Inflammatory macrophage treated with lipopolysaccharide for 4 hours (primary cell): ENCODE results near the gene SORT1.

Experiments used
- DNase-seq: peaks from one replicate; pipeline ENCODE4 v3.0.0-alpha.2; 2020

The SORT1 gene

DNA sequence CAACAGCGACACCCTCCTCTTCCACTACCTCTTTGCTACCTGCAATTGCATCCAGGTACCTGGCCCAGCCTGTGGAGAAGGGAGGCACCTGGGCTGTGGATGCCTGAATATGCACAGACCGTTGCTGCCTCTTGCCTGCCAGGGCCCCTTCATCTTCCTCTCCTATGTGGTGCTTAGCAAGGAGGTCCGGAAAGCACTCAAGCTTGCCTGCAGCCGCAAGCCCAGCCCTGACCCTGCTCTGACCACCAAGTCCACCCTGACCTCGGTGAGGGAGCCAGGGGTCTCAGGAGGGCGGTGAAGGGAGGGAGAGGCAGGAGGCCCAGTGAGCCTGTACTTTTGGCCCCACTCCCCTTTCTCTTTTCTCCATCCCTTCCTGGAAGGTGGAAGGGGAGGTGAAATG lies 126.3 kb downstream of the SORT1 start:
- no peak for DNase-seq

DNA sequence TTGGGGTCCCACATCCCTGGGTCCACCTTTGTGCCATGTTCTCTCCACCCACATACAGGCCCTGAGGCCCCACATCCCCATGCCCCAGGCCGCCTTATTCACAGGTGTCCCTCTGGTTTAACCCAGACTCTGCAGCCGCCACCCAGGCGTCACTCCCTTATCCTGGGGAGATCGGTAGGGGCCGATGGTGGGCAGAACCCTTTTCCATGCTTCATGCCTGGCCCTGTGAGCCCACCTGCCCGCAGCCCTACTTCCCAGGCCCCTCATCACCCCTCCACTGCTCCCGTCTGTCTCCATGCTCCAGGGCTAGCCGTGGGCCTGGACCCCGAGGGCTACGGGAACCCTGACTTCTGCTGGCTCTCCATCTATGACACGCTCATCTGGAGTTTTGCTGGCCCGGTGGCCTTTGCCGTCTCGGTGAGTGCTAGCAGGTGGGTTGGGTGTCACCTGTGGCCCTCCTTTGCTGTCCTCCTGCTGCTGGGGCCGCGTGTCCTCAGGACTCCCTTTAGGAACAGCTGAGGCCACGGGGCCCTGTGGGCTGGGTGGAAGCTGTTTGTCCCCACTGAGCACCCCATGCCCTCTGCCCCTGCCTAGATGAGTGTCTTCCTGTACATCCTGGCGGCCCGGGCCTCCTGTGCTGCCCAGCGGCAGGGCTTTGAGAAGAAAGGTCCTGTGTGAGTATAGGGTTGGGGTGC lies 126.9 kb downstream of the SORT1 start:
- no peak for DNase-seq

DNA sequence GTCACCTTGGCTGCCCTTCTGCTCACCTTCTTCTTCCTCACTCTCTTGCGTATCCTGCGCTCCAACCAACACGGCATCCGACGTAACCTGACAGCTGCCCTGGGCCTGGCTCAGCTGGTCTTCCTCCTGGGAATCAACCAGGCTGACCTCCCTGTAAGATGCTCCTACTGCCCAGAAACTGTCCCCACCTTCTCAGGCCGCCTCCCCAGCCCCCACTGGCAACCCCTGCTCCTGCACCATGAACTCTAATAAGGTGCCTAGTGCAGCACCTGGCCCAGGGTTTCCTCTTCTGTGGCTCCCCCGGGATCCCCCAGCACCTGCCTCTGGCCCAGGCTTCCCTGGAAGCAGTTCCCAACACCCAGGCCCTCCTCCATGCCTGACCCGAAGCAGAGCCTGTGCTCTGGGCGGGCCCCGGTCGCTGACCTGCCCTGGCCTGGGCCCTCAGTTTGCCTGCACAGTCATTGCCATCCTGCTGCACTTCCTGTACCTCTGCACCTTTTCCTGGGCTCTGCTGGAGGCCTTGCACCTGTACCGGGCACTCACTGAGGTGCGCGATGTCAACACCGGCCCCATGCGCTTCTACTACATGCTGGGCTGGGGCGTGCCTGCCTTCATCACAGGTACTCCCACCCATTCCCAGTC lies 127.6 kb downstream of the SORT1 start:
- no peak for DNase-seq

DNA sequence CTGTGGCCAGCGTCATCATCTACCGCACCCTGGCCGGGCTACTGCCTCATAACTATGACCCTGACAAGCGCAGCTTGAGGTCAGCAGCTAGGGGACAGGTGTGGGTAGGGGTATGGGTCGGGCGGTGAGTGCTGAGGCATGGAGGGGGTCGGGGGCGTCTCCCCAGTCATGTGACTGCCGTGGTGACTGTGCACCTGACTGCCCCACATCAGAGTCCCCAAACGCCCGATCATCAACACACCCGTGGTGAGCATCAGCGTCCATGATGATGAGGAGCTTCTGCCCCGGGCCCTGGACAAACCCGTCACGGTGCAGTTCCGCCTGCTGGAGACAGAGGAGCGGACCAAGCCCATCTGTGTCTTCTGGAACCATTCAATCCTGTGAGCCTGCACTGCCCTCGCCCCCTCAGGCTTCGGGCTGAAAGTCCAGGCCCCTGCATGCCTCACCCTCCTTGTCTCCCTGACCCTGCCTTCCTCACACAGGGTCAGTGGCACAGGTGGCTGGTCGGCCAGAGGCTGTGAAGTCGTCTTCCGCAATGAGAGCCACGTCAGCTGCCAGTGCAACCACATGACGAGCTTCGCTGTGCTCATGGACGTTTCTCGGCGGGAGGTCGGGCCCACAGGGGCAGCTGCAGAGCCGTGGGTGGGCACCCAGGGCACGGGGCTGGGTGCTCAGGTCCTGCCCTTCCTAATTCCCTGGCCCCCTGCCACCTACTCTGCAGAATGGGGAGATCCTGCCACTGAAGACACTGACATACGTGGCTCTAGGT lies 128.3 kb downstream of the SORT1 start:
- DNase-seq: no peak

DNA sequence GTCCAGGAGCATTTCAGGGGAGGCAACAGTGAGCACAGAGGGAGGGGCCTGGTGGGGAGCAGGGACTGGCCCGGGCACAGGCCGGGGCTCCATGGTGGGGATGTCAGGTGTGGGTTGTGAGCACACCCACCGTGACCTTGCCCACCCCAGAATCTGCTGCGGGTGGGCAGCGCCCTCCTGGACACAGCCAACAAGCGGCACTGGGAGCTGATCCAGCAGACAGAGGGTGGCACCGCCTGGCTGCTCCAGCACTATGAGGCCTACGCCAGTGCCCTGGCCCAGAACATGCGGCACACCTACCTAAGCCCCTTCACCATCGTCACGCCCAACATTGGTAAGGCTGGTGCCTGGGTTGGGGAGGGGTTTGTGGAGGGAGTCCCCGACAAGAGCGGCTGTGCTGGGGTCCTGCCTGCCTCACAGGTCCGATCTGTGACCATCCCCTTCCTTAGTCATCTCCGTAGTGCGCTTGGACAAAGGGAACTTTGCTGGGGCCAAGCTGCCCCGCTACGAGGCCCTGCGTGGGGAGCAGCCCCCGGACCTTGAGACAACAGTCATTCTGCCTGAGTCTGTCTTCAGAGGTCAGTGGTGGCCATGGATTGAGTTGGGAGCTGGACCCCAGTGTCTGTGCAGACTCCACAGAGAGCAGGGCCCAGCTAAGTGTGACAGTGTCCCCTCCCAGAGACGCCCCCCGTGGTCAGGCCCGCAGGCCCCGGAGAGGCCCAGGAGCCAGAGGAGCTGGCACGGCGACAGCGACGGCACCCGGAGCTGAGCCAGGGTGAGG lies 129.1 kb downstream of the SORT1 start:
- no peak for DNase-seq

DNA sequence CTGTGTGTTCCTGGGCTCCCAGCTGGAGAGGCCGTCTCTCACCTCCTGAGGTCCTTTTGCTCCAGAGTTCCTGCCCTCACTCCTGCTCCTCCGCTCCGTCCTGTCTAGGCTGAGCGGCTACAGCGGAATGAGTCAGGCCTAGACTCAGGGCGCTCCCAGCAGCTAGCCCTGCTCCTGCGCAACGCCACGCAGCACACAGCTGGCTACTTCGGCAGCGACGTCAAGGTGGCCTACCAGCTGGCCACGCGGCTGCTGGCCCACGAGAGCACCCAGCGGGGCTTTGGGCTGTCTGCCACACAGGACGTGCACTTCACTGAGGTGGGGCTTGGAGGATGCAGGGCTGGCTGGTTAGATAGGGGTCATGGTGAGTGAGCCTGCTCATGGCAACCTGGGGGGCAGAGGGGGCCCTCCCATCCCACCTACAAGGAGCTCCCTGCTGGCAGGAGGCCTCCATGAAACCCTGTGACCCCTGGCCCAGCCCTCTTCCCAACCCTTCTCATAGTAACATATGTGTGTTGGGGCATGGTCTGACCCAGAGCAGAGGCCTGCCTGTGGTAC lies 129.9 kb downstream of the SORT1 start:
- DNase-seq: no peak

DNA sequence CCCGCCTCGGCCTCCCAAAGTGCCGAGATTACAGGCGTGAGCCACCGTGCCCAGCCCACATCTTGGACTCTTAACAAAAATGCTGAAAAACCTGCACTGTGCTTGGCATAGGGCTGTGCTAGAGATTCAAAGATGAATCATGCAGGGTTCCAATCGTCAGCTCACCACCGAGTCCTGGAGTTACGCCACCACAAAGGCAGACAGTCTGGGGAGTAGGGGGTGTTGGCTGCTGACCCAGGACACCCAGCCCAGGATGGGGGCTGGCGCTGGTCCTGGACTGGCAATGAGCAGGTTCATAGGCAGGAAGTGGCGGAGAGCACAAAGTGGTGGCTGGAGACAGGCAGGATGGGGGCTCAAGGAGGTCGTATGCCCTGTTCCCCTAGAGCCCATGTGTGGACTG lies 130.8 kb downstream of the SORT1 start:
- no peak for DNase-seq

DNA sequence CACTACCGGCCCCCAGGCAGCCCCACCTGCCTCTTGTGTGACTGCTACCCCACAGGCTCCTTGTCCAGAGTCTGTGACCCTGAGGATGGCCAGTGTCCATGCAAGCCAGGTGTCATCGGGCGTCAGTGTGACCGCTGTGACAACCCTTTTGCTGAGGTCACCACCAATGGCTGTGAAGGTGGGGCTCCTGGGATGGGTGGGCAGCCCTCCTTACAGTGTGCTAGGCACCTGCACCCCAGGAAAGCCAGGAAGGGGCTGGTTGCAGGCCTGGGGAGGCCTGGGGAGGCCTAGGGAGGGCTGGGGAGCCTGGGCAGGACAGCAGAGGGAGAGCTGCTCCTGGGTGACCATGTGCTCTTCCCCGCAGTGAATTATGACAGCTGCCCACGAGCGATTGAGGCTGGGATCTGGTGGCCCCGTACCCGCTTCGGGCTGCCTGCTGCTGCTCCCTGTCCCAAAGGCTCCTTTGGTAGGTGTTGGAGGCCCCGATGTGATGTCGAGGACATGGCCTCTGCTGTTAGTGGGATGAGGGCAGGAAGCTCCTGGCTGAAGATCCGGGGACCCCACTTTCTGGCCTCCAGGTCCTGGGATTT lies 131.9 kb downstream of the SORT1 start:
- DNase-seq: no peak

DNA sequence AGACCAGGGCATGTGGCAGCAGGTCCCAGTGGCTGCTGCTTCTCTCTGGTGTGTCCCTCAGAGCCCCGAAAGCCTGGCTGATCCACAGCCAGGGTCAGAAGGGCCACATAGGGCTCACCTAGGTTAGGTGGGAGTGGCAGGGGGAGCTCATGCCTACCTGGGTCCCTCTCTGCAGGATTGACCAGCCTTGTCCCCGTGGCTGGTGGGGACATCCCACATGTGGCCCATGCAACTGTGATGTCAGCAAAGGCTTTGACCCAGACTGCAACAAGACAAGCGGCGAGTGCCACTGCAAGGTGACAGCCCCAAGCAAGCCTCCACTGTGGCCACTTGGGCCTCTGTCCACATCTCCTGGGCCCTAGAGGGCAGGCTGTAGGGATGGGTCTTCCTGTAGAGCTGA lies 132.7 kb downstream of the SORT1 start:
- no peak for DNase-seq

DNA sequence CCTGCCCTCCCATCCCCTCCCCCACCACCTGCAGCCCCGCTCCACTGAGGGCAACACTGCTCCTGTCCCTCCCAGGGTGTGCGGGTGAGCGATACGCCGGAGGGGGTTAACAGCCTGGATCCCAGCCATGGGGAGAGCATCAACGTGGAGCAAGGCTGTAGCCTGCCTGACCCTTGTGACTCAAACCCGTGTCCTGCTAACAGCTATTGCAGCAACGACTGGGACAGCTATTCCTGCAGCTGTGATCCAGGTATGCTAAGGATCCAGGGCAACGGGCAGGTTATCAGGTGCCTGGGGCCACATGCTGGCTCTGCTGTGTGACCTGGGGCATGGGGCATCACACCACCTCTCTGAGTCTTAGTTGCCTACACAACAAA lies 133.4 kb downstream of the SORT1 start:
- no peak for DNase-seq

DNA sequence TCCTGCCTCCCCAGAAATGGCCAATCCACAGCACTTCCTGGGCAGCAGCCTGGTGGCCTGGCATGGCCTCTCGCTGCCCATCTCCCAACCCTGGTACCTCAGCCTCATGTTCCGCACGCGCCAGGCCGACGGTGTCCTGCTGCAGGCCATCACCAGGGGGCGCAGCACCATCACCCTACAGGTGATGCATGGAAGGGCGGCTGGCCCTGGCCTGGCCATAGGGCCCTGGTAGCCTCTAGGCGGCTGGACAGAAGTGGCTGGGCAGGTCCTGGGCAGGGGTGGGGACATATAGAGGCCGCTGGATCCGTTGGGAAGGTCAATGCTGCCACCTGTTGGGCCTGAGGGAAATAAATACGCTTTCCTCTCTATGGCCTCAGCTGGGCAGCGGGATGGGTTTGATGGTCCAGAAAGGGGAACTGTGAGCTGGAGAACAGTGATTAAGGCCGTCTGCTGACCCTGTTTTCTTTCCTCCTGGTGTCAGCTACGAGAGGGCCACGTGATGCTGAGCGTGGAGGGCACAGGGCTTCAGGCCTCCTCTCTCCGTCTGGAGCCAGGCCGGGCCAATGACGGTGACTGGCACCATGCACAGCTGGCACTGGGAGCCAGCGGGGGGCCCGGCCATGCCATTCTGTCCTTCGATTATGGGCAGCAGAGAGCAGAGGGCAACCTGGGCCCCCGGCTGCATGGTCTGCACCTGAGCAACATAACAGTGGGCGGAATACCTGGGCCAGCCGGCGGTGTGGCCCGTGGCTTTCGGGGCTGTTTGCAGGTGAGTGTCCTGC lies 133.9 kb downstream of the SORT1 start:
- DNase-seq: peak; percentile 79

DNA sequence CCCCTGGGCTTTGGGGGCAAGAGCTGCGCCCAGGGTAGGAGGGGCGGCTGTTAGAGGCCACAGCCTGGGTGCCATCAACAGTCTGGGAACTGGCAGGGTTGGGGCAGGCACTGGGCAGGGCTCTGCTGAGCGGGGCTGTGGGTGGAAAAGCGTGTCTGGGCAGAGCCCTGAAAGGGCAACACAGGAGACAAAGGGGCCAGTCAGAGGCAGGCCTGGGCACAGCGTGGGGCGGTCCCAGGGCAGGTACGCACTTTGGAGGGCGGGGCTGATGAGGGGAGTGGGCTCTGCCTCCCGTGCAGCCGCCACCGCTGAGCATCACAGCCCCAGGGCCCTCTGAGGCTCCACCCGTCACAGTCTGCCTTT lies 134.5 kb downstream of the SORT1 start:
- DNase-seq: no peak

DNA sequence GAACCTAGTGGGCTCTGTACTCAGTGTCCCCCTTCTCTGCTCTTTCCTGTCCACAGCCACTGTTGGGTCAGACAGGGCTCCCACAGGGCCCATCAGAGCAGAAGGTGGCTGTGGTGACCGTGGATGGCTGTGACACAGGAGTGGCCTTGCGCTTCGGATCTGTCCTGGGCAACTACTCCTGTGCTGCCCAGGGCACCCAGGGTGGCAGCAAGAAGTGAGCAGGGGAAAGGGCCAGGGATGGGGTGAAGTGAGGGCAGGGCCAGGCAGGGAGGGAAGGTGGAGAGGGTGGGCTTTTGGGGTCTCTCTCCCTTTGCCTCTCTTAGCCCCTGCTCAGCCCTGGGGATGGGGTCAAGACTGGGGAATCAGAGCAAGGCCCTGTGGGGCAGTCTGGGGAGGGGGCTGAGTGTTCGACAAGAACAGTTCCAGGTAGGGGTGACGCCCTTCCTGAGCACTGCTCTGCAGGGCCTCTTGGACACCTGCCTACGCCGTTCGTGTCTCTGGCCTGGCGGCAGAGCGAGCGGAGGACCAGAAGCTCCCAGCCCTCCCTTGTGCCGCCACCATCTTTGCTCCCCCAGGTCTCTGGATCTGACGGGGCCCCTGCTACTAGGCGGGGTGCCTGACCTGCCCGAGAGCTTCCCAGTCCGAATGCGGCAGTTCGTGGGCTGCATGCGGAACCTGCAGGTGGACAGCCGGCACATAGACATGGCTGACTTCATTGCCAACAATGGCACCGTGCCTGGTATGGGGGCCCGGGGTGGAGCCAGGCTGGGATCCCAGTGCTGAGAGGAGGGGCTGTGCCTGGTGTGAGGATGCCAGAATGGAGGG lies 135.3 kb downstream of the SORT1 start:
- no peak for DNase-seq

DNA sequence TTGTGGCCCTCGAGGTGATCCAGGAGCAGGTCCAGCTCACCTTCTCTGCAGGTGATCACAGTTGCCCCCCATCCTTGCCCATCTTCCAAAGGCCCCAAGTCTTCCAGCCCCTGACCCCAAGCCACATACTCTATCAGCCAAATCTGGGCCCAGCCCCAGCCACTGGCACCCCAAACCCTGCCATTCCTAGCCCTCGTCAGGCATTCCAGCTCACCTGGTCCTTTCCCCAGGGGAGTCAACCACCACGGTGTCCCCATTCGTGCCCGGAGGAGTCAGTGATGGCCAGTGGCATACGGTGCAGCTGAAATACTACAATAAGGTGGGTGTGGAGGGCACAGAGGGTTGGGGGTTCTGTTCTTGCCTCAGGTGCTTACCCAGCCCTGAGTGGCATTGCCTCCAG lies 136.1 kb downstream of the SORT1 start:
- DNase-seq: no peak

DNA sequence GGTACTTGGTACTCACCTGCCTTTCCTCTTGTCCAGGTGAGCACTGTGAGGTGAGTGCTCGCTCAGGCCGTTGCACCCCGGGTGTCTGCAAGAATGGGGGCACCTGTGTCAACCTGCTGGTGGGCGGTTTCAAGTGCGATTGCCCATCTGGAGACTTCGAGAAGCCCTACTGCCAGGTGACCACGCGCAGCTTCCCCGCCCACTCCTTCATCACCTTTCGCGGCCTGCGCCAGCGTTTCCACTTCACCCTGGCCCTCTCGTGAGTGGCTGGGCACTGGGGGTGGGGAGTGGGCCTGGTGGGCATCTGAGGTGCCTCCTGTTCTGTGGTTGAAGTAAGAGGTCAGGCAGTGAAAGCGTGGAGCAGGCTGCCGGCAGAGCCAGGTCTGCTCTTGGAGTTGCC lies 136.7 kb downstream of the SORT1 start:
- no peak for DNase-seq

DNA sequence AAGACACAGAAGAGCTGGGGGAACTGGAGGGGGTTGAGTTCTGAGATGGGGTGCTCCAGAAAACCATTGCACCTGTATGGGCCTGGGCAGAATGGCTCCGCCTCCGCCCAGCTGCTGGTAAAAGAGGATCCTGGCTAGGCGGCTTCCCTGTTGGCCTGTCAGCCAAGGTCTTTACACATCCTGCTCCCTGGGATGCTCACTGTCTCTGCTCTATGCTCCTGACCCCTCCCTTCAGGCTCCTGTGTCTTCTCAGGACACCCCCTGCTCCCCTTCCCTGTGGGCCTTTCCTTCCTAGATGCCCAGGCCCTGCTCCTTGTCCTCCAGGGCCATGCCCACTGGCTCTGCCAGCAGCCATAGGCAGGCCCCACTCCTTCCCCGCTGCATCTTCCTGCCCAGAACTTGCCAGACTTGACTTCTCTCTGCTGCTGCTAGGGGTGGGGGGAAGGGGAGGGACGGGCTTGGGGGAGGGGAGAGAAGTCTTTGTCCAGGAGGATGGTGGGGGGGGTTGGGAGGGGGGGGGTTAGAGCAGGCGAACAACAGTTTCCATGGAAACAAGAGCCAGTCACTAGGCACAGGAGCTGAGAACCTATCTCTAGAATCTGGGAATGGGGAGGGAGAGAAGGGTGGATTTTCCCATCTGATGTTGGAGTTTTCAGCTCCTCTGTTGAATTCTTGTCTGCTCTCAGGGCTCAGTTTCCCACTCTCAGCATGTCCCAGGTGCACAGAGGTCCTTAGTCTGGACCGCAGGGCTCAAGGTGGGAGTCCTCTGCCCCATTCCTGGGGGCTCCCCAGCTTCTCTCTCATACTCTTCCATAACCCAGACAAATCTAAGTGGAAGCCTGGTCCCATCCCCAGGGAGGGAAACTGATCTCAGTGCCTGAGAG lies 137.8 kb downstream of the SORT1 start:
- no peak for DNase-seq
